HCT116 (cell line): ENCODE data around the gene CATSPERD. TPM values are rescaled to one million over a fixed set of nuclear protein-coding genes. Genes with fewer than 3 reads are reported as not detected.

Experiments
- ATAC-seq: fragments of 200-7000 bp; cut with Tn5 transposase; 2 replicates; pipeline ENCODE4 v1.9.1; 2020; ENCODE audit warnings: mild to moderate bottlenecking, moderate library complexity
- BruUV-seq: library from RNA; stranded (reverse); fragments of 400-500 nt; replicated peaks from 2 replicates; lab custom pipeline; 2021; lab: Mats Ljungman, UMichigan
- CTCF ChIA-PET: fragments of 300-600 bp; sonication (Branson Sonifier 250); formaldehyde crosslinking; loops from one replicate; lab custom pipeline; 2021; ENCODE audit warnings: antibody characterized with exemption; lab: Charles Lee
- POLR2A ChIA-PET: fragments of 300-600, 350-600 bp; sonication (Branson Sonifier 250); formaldehyde crosslinking; loops from one replicate; lab custom pipeline; 2021; ENCODE audit warnings: antibody characterized with exemption; lab: Charles Lee
- RAD21 ChIA-PET, 2 experiments: fragments of 300-600 bp; sonication (Branson Sonifier 250); formaldehyde crosslinking; loops; one replicate each; lab custom pipeline; 2023; ENCODE audit warnings: low total read pairs in 2 of 2; ENCODE audit not compliant: uncharacterized antibody in 2 of 2, unreplicated experiment in 2 of 2, low non-redundant PET in 1 of 2; lab: Charles Lee
- DNase-seq: peaks from one replicate; pipeline ENCODE4 v3.0.0-alpha.2; 2010; ENCODE audit warnings: low read depth, low spot score
- H2AFZ ChIP-seq: fragments of 200-600 bp; shearing (Covaris generic), sonication (generic); 2 replicates; pipeline ENCODE4 v1.6.1; 2017; ENCODE audit warnings: low read depth, mixed run types, mixed read lengths, antibody characterized with exemption, low read length; ENCODE audit not compliant: poor library complexity, severe bottlenecking
- H3K27ac ChIP-seq: 2 replicates; pipeline ENCODE4 v1.5.1; 2012; ENCODE audit warnings: low read depth, low read length
- H3K27me3 ChIP-seq: fragments of 200-600 bp; sonication (generic); 2 replicates; pipeline ENCODE4 v1.6.1; 2016; ENCODE audit warnings: mixed run types, low read length, mixed read lengths; ENCODE audit not compliant: insufficient read depth
- H3K36me3 ChIP-seq, 2 experiments: fragments of 200-500 bp in 1 of 2; fragments of 200-600 bp in 1 of 2; sonication (Bioruptor generic) in 1 of 2; sonication (generic) in 1 of 2; 2 replicates each; pipeline versions ENCODE4 v1.5.1 to v1.6.1; 2014 to 2016; ENCODE audit warnings: low read length in 2 of 2, inconsistent platforms in 1 of 2, mixed read lengths in 1 of 2, mixed run types in 1 of 2; ENCODE audit not compliant: insufficient read depth in 2 of 2, control insufficient read depth in 1 of 2
- H3K4me1 ChIP-seq, 2 experiments: fragments of 200-600 bp in 1 of 2; sonication (generic) in 1 of 2; 2 replicates each; pipeline versions ENCODE4 v1.5.1 to v1.6.1; 2012 to 2017; ENCODE audit warnings: low read length in 2 of 2, inconsistent platforms in 1 of 2, mild to moderate bottlenecking in 1 of 2, mixed read lengths in 1 of 2, mixed run types in 1 of 2, moderate library complexity in 1 of 2; ENCODE audit not compliant: insufficient read depth in 2 of 2, control insufficient read depth in 1 of 2
- H3K4me2 ChIP-seq: fragments of 200-600 bp; sonication (generic); 2 replicates; pipeline ENCODE4 v1.6.1; 2017; ENCODE audit warnings: mixed run types, low read length, mixed read lengths
- H3K4me3 ChIP-seq, 2 experiments: fragments of 200-600 bp in 1 of 2; sonication (generic) in 1 of 2; replicated peaks in 1 of 2; 2 replicates each; pipeline ENCODE4 v1.5.1; 2011 to 2016; ENCODE audit warnings: low read length in 2 of 2, control low read depth in 1 of 2, low read depth in 1 of 2, mild to moderate bottlenecking in 1 of 2, mixed read lengths in 1 of 2, mixed run types in 1 of 2
- H3K79me2 ChIP-seq: fragments of 200-600 bp; sonication (generic); 2 replicates; pipeline ENCODE4 v1.6.1; 2017; ENCODE audit warnings: mild to moderate bottlenecking, mixed run types, low read length, moderate library complexity, mixed read lengths; ENCODE audit not compliant: insufficient read depth
- H3K9ac ChIP-seq: fragments of 200-600 bp; sonication (generic); 2 replicates; pipeline ENCODE4 v1.6.1; 2016; ENCODE audit warnings: low read length, mixed read lengths
- H3K9me2 ChIP-seq: fragments of 200-600 bp; sonication (generic), shearing (Covaris generic); 2 replicates; pipeline ENCODE4 v1.6.1; 2017; ENCODE audit warnings: mixed run types, mild to moderate bottlenecking, moderate library complexity; ENCODE audit not compliant: insufficient read depth
- H3K9me3 ChIP-seq, 2 experiments: fragments of 200-500 bp in 1 of 2; fragments of 200-600 bp in 1 of 2; sonication (Bioruptor generic) in 1 of 2; sonication (generic) in 1 of 2; 2 replicates each; pipeline ENCODE4 v1.6.1; 2014 to 2017; ENCODE audit warnings: low read length in 2 of 2, mixed read lengths in 2 of 2, inconsistent platforms in 1 of 2, low read depth in 1 of 2, mild to moderate bottlenecking in 1 of 2, mixed run types in 1 of 2, moderate library complexity in 1 of 2; ENCODE audit not compliant: control insufficient read depth in 1 of 2, insufficient read depth in 1 of 2
- H4K20me1 ChIP-seq: fragments of 200-600 bp; sonication (generic), shearing (Covaris generic); 2 replicates; pipeline ENCODE4 v1.6.1; 2017; ENCODE audit warnings: mixed run types, mild to moderate bottlenecking, moderate library complexity; ENCODE audit not compliant: insufficient read depth
- EGR1 ChIP-seq: IDR thresholded peaks from 2 replicates; pipeline ENCODE4 v1.6.1; 2012; ENCODE audit warnings: low read depth
- ELF1 ChIP-seq: IDR thresholded peaks from 2 replicates; pipeline ENCODE4 v1.6.1; 2012; ENCODE audit warnings: low read depth, borderline replicate concordance
- EZH2 ChIP-seq: fragments of 200-600 bp; sonication (generic); IDR thresholded peaks from 2 replicates; pipeline ENCODE4 v1.6.1; 2017; ENCODE audit warnings: antibody characterized with exemption, mixed run types
- EZH2phosphoT487 ChIP-seq: fragments of 200-600 bp; IDR thresholded peaks from 2 replicates; pipeline ENCODE4 v1.6.1; 2018; ENCODE audit warnings: antibody characterized with exemption, borderline replicate concordance
- FOSL1 ChIP-seq: IDR thresholded peaks from 2 replicates; pipeline ENCODE4 v1.6.1; 2012; ENCODE audit warnings: low read depth
- JUND ChIP-seq: IDR thresholded peaks from 2 replicates; pipeline ENCODE4 v1.6.1; 2012
- POLR2A ChIP-seq: IDR thresholded peaks from 2 replicates; pipeline ENCODE4 v1.7.0; 2011; ENCODE audit warnings: borderline replicate concordance; ENCODE audit not compliant: insufficient read depth, insufficient read length; ENCODE audit errors: extremely low read depth
- POLR2AphosphoS5 ChIP-seq: IDR thresholded peaks from 2 replicates; pipeline ENCODE4 v1.6.1; 2011; ENCODE audit warnings: mild to moderate bottlenecking, low read depth, low read length, moderate library complexity
- SIN3A ChIP-seq: IDR thresholded peaks from 2 replicates; pipeline ENCODE4 v1.6.1; 2012; ENCODE audit warnings: low read depth
- SP1 ChIP-seq: IDR thresholded peaks from 2 replicates; pipeline ENCODE4 v1.6.1; 2012; ENCODE audit warnings: low read depth
- YY1 ChIP-seq: IDR thresholded peaks from 2 replicates; pipeline ENCODE4 v1.6.1; 2011; ENCODE audit warnings: low read length, low read depth, moderate library complexity, mild to moderate bottlenecking; ENCODE audit not compliant: insufficient replicate concordance; ENCODE audit errors: extremely low read depth
- ZFX ChIP-seq: fragments of 450-650 bp; IDR thresholded peaks from 2 replicates; pipeline ENCODE4 v1.6.1; 2017
- ZNF274 ChIP-seq: fragments of 200-500 bp; sonication (Bioruptor generic); IDR thresholded peaks from 2 replicates; pipeline ENCODE4 v1.6.1; 2014; ENCODE audit warnings: mild to moderate bottlenecking, low read depth, low read length, inconsistent platforms
- intact Hi-C: fragments of 100-400 bp; cut with micrococcal nuclease; formaldehyde crosslinking; loops from 2 replicates; pipeline ENCODE4 v1.10.0; 2022
- total RNA-seq: library from RNA; stranded (reverse); gene quantifications from one replicate; pipeline ENCODE4 v1.2.1, GENCODE V29; 2021; ENCODE audit not compliant: unreplicated experiment
- TF ChIP-seq, protein P1 (sequence below), 3 experiments: fragments of 200-600 bp in 1 of 3; sonication (generic) in 1 of 3; IDR thresholded peaks in 2 of 3; conservative IDR thresholded peaks in 1 of 3; 2 replicates each; pipeline ENCODE4 v1.5.1; 2012 to 2017; ENCODE audit warnings: low read depth in 2 of 3, low read length in 2 of 3, antibody characterized with exemption in 1 of 3, borderline replicate concordance in 1 of 3, control low read depth in 1 of 3, mild to moderate bottlenecking in 1 of 3, mixed read lengths in 1 of 3, mixed run types in 1 of 3, moderate library complexity in 1 of 3; ENCODE audit not compliant: insufficient read depth in 1 of 3
- TF ChIP-seq, protein P2 (sequence below): IDR thresholded peaks from 2 replicates; pipeline ENCODE4 v1.6.1; 2012; ENCODE audit warnings: low read depth
- TF ChIP-seq, protein P3 (sequence below): IDR thresholded peaks from 2 replicates; pipeline ENCODE4 v1.6.1; 2012

Gene CATSPERD
- total RNA-seq, 1 experiment from 2014 or later: not detected

DNA sequence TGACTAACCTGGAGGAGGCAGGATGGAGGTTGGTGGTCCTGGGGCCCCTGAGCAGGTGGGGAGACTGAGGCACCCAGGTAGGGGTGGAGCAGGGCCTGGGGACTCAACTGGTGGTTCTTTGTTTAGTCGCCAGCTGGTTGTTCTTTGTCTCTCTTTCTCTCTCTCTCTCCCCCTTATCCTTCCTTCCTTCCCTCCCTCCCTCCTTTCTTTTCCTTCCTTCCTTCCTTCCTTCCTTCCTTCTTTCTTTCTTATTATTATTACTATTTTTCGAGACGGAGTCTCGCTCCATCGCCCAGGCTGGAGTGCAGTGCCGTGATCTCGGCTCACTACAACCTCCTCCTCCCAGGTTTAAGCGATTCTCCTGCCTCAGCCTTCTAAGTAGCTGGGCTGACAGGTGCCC lies 77.8 kb downstream of the CATSPERD start:
- DNase-seq: no peak
- H3K4me2 ChIP-seq: no peak overlapping the region
- BruUV-seq: no TSS peak
- H3K9ac ChIP-seq: no peak overlapping the region
- no peaks in the 10 kb centered on the region for H3K27me3 ChIP-seq
- H3K9me2 ChIP-seq: no peaks in the 10 kb centered on the region
- no peak overlapping the region for H3K27ac ChIP-seq
- no peak for ATAC-seq
- no peak overlapping the region for H2AFZ ChIP-seq
- ChIA-PET POLR2A (no interaction called here), RAD21 (no interaction called here), CTCF (no interaction called here)
- no peak for TF ChIP-seq JUND
- TF ChIP-seq POLR2A: no peak
- TF ChIP-seq ZFX: no peak
- no peak for TF ChIP-seq ZNF274
- TF ChIP-seq, protein P1, sequence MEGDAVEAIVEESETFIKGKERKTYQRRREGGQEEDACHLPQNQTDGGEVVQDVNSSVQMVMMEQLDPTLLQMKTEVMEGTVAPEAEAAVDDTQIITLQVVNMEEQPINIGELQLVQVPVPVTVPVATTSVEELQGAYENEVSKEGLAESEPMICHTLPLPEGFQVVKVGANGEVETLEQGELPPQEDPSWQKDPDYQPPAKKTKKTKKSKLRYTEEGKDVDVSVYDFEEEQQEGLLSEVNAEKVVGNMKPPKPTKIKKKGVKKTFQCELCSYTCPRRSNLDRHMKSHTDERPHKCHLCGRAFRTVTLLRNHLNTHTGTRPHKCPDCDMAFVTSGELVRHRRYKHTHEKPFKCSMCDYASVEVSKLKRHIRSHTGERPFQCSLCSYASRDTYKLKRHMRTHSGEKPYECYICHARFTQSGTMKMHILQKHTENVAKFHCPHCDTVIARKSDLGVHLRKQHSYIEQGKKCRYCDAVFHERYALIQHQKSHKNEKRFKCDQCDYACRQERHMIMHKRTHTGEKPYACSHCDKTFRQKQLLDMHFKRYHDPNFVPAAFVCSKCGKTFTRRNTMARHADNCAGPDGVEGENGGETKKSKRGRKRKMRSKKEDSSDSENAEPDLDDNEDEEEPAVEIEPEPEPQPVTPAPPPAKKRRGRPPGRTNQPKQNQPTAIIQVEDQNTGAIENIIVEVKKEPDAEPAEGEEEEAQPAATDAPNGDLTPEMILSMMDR (IDR thresholded peaks at IDR 0.05 in 2 of 3, conservative IDR thresholded peaks at IDR 0.05 in 1 of 3; ENCODE audit: borderline replicate concordance in 1 of 3, insufficient read depth in 1 of 3, low read depth in 2 of 3, low read length in 2 of 3): no peak
- TF ChIP-seq, protein P2, sequence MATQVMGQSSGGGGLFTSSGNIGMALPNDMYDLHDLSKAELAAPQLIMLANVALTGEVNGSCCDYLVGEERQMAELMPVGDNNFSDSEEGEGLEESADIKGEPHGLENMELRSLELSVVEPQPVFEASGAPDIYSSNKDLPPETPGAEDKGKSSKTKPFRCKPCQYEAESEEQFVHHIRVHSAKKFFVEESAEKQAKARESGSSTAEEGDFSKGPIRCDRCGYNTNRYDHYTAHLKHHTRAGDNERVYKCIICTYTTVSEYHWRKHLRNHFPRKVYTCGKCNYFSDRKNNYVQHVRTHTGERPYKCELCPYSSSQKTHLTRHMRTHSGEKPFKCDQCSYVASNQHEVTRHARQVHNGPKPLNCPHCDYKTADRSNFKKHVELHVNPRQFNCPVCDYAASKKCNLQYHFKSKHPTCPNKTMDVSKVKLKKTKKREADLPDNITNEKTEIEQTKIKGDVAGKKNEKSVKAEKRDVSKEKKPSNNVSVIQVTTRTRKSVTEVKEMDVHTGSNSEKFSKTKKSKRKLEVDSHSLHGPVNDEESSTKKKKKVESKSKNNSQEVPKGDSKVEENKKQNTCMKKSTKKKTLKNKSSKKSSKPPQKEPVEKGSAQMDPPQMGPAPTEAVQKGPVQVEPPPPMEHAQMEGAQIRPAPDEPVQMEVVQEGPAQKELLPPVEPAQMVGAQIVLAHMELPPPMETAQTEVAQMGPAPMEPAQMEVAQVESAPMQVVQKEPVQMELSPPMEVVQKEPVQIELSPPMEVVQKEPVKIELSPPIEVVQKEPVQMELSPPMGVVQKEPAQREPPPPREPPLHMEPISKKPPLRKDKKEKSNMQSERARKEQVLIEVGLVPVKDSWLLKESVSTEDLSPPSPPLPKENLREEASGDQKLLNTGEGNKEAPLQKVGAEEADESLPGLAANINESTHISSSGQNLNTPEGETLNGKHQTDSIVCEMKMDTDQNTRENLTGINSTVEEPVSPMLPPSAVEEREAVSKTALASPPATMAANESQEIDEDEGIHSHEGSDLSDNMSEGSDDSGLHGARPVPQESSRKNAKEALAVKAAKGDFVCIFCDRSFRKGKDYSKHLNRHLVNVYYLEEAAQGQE: no peak
- no peak for TF ChIP-seq FOSL1
- TF ChIP-seq, protein P3, sequence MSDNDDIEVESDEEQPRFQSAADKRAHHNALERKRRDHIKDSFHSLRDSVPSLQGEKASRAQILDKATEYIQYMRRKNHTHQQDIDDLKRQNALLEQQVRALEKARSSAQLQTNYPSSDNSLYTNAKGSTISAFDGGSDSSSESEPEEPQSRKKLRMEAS: no peak
- TF ChIP-seq SP1: no peak
- TF ChIP-seq SIN3A: no peak
- no peak for TF ChIP-seq ELF1
- TF ChIP-seq YY1: no peak
- TF ChIP-seq EZH2phosphoT487: no peak
- no peak for TF ChIP-seq POLR2AphosphoS5
- TF ChIP-seq EZH2: no peak
- TF ChIP-seq EGR1: no peak
- H3K4me3 ChIP-seq: no peak overlapping the region
- no peaks in the 10 kb centered on the region for H4K20me1 ChIP-seq
- no peaks in the 10 kb centered on the region for H3K9me3 ChIP-seq
- H3K36me3 ChIP-seq: no peaks in the 10 kb centered on the region
- H3K79me2 ChIP-seq: no peaks in the 10 kb centered on the region
- peaks cover 3 to 10% of the 10 kb centered on the region in 2 experiments; a peak in 3 of 4 replicates for H3K4me1 ChIP-seq
- intact Hi-C loops: no loop called here
